ENCODE measurements around the gene POU6F2.

- TF ChIP-seq POLR2A (IDR thresholded peaks at IDR 0.05) (no peak), CTCF (IDR thresholded peaks at IDR 0.05) (no peak), POLR2AphosphoS5 (IDR thresholded peaks at IDR 0.05) (no peak)
Observed at GRCh38 chr7:38940774-38941173, 36.9 kb upstream of the POU6F2 start.

All from transverse colon (tissue), 4 donors.